Endothelial cell of umbilical vein (primary cell): ENCODE data around the gene SLC15A3. TPM values are rescaled to one million over a fixed set of nuclear protein-coding genes. Genes with fewer than 3 reads are reported as not detected.

ENCODE experiments used
- BruUV-seq: library from RNA; stranded (reverse); fragments of 400-500 nt; replicated peaks from 2 replicates; lab custom pipeline; 2021; lab: Mats Ljungman, UMichigan
- CTCF ChIA-PET: fragments of 300-600, 350-600 bp; sonication (Branson Sonifier 250); formaldehyde crosslinking; loops from one replicate; lab custom pipeline; 2021; ENCODE audit warnings: antibody characterized with exemption, inconsistent platforms; lab: Charles Lee
- POLR2A ChIA-PET: fragments of 300-600, 350-600 bp; sonication (Branson Sonifier 250); formaldehyde crosslinking; loops from one replicate; lab custom pipeline; 2021; ENCODE audit warnings: antibody characterized with exemption, inconsistent platforms; lab: Charles Lee
- DNase-seq: peaks from one replicate; pipeline ENCODE4 v3.0.0-alpha.2; 2011; ENCODE audit warnings: low read depth, low spot score
- FAIRE-seq: peaks from 2 replicates; lab custom pipeline; 2011; peaks lifted over from hg19 to GRCh38; lab: Jason Lieb, UNC
- H2AFZ ChIP-seq: 2 replicates; pipeline ENCODE4 v1.6.0; 2012; ENCODE audit warnings: low read depth, low read length, control low read depth, inconsistent platforms
- H3K27ac ChIP-seq: 2 replicates; pipeline ENCODE4 v1.5.1; 2011; ENCODE audit warnings: low read depth, mild to moderate bottlenecking, control low read depth, low read length, moderate library complexity; ENCODE audit not compliant: insufficient read depth
- H3K27me3 ChIP-seq, 2 experiments: 2 replicates each; pipeline versions ENCODE4 v1.6.0 to v1.6.1; 2011; ENCODE audit warnings: low read length in 2 of 2, mixed read lengths in 1 of 2; ENCODE audit not compliant: control insufficient read depth in 2 of 2, insufficient read depth in 2 of 2
- H3K36me3 ChIP-seq, 2 experiments: 2 replicates in 1 of 2; 3 replicates in 1 of 2; pipeline ENCODE4 v1.5.1; 2011; ENCODE audit warnings: low read length in 2 of 2, mild to moderate bottlenecking in 1 of 2, moderate library complexity in 1 of 2; ENCODE audit not compliant: control insufficient read depth in 2 of 2, insufficient read depth in 2 of 2; ENCODE audit errors: extremely low read depth in 1 of 2
- H3K4me1 ChIP-seq: 3 replicates; pipeline ENCODE4 v1.5.1; 2011; ENCODE audit warnings: mild to moderate bottlenecking, low read length; ENCODE audit not compliant: control insufficient read depth, insufficient read depth; ENCODE audit errors: extremely low read depth
- H3K4me2 ChIP-seq: 2 replicates; pipeline ENCODE4 v1.6.1; 2011; ENCODE audit warnings: low read length, control low read depth, mixed read lengths; ENCODE audit not compliant: insufficient read depth
- H3K4me3 ChIP-seq, 3 experiments: fragments of 200-600 bp in 1 of 3; sonication (generic), shearing (Covaris generic) in 1 of 3; replicated peaks in 1 of 3; 2 replicates each; pipeline ENCODE4 v1.5.1; 2011 to 2016; ENCODE audit warnings: control low read depth in 3 of 3, low read length in 3 of 3, mild to moderate bottlenecking in 2 of 3, inconsistent platforms in 1 of 3, low read depth in 1 of 3, moderate library complexity in 1 of 3; ENCODE audit not compliant: insufficient read depth in 1 of 3
- H3K79me2 ChIP-seq: 2 replicates; pipeline ENCODE4 v1.6.0; 2012; ENCODE audit warnings: low read length, inconsistent platforms; ENCODE audit not compliant: control insufficient read depth, insufficient read depth
- H3K9ac ChIP-seq: replicated peaks from 2 replicates; pipeline ENCODE3; 2011; ENCODE audit warnings: low read length, control low read depth; ENCODE audit not compliant: insufficient read depth; ENCODE audit errors: extremely low read depth
- H3K9me1 ChIP-seq: replicated peaks from 3 replicates; pipeline ENCODE4 v1.6.0; 2011; ENCODE audit warnings: mild to moderate bottlenecking, low read length; ENCODE audit not compliant: control insufficient read depth, insufficient read depth; ENCODE audit errors: extremely low read depth
- H3K9me3 ChIP-seq: replicated peaks from 2 replicates; pipeline ENCODE4 v1.5.1; 2012; ENCODE audit warnings: low read length, inconsistent platforms; ENCODE audit not compliant: control insufficient read depth, insufficient read depth
- H4K20me1 ChIP-seq: replicated peaks from 2 replicates; pipeline ENCODE3; 2011; ENCODE audit warnings: mild to moderate bottlenecking, low read length; ENCODE audit not compliant: control insufficient read depth, insufficient read depth; ENCODE audit errors: extremely low read depth
- CTCF ChIP-seq, 2 donors: IDR thresholded peaks; 1 replicate in 1 of 2; 2 replicates in 1 of 2; pipeline ENCODE4 v1.5.1; 2011; ENCODE audit warnings: low read length in 2 of 2, mild to moderate bottlenecking in 2 of 2, moderate library complexity in 2 of 2, control low read depth in 1 of 2, inconsistent platforms in 1 of 2, low read depth in 1 of 2; ENCODE audit not compliant: insufficient read depth in 1 of 2; ENCODE audit errors: extremely low read depth in 1 of 2
- EZH2 ChIP-seq: IDR thresholded peaks from 2 replicates; pipeline ENCODE4 v1.6.1; 2012; ENCODE audit warnings: borderline replicate concordance, low read depth, mild to moderate bottlenecking, moderate library complexity, low read length, inconsistent platforms; ENCODE audit not compliant: severe bottlenecking
- JUN ChIP-seq: IDR thresholded peaks from 2 replicates; pipeline ENCODE4 v1.6.1; 2011; ENCODE audit warnings: borderline replicate concordance, low read depth; ENCODE audit not compliant: insufficient read length, insufficient read depth
- POLR2A ChIP-seq: IDR thresholded peaks from 2 replicates; pipeline ENCODE4 v1.6.1; 2012; ENCODE audit warnings: low read depth, mild to moderate bottlenecking, control low read depth, low read length
- dilution Hi-C: fragments of 300-500 bp; cut with MboI; formaldehyde crosslinking; loops from one replicate; pipeline ENCODE4 v1.15.0; 2019; ENCODE audit warnings: low sequenced_read_pairs; ENCODE audit not compliant: extremely low pct_ligation_motif_present
- intact Hi-C: fragments of 100-400 bp; cut with micrococcal nuclease; formaldehyde crosslinking; loops from one replicate; pipeline ENCODE4 v1.10.0; 2022
- polyA plus RNA-seq, 4 experiments: library from polyadenylated mRNA; depleted of rRNA in 3 of 4; stranded (reverse) in 3 of 4; unstranded in 1 of 4; fragments of >200 nt; gene quantifications; 2 replicates each; pipeline versions ENCODE4 v1.2.1 to v1.2.3, GENCODE V29; 2011 to 2012; ENCODE audit warnings: missing spikeins in 1 of 4
- total RNA-seq: library from RNA; stranded (reverse); gene quantifications from 2 replicates; pipeline ENCODE4 v1.2.3, GENCODE V29; 2021
- TF ChIP-seq, protein P1 (sequence below): IDR thresholded peaks from 2 replicates; pipeline ENCODE4 v1.6.1; 2011; ENCODE audit not compliant: insufficient read depth, insufficient read length

Gene SLC15A3
- total and polyA plus RNA-seq, 2 donors (not counting 3 experiments of a cell fraction or from before 2014, with no cell fraction given), result 3.3 to 4.4 TPM

DNA sequence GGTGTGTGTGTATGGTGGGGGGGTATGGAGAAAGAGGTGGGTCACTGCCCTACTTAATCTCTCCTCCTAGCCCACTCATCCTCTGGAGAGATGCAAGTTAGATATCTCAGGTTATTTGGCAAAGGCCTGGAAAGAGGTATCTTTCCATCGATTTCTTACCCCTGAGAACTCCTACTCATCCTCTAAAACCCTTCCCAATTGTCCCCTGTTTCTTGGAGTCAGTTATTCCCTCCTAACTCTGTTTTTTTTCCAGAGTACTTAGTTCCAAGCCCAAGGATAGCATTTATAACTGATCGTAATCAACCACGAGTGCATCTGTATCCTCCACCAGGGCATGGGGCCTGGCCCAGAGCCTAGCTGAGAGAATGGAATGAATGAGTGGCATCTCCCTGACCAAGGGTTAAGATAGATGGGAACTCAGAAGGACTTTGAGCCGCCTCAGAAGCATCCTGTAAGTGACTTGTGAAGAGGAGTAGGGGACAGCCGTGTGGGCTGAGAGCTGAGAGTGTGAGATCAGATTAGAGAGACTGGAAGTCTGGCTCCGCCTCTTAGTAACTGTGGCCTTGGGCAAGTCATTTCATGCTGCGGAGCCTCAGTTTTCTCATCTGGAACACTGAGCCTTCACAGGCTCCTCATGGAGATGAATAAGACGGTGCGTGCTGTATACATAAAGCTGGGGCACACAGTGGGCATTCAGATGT lies 35.8 kb upstream of the SLC15A3 start:
- no peaks in the 10 kb centered on the region for H3K9me3 ChIP-seq
- no peaks in the 10 kb centered on the region for H4K20me1 ChIP-seq
- peaks cover 4 to 14% of the 10 kb centered on the region in 2 experiments for H3K27me3 ChIP-seq
- DNase-seq, result no peak
- H3K9ac ChIP-seq, result no peak overlapping the region
- H3K4me1 ChIP-seq, result no peaks in the 10 kb centered on the region
- no peak overlapping the region for H2AFZ ChIP-seq
- H3K4me2 ChIP-seq, result no peak overlapping the region
- ChIA-PET CTCF (no interaction called here), POLR2A (no interaction called here)
- intact Hi-C loops (no loop called here), dilution Hi-C loops (no loop called here)
- no peaks in the 10 kb centered on the region for H3K79me2 ChIP-seq
- no peaks in the 10 kb centered on the region for H3K9me1 ChIP-seq
- no peak overlapping the region for H3K27ac ChIP-seq
- H3K4me3 ChIP-seq, result no peak overlapping the region
- no TSS peak for BruUV-seq
- H3K36me3 ChIP-seq, result no peaks in the 10 kb centered on the region
- FAIRE-seq, result no peak
- TF ChIP-seq, protein P1, sequence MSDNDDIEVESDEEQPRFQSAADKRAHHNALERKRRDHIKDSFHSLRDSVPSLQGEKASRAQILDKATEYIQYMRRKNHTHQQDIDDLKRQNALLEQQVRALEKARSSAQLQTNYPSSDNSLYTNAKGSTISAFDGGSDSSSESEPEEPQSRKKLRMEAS, result no peak
- no peak for TF ChIP-seq JUN
- no peak for TF ChIP-seq EZH2
- no peak for TF ChIP-seq POLR2A
- no peak for TF ChIP-seq CTCF (IDR thresholded peaks at IDR 0.05; ENCODE audit: extremely low read depth in 1 of 2, insufficient read depth in 1 of 2, low read depth in 1 of 2, low read length in 2 of 2)
